GM19463 (cell line): ENCODE measurements around the gene AP1M2.
"Not testable (repeated sequence)": the region's sequence is repeated elsewhere in the genome, so short reads cannot be mapped to it uniquely, and the experiment has no call there.

Experiments used
- ATAC-seq: cut with Tn5 transposase; IDR thresholded peaks from one replicate; pipeline ENCODE4 v1.9.1; 2021; ENCODE audit warnings: mild to moderate bottlenecking, moderate library complexity; ENCODE audit not compliant: unreplicated experiment

The AP1M2 gene

GRCh38 chr19:10602330-10603083 is 15.4 kb upstream of the AP1M2 start:
- ATAC-seq: peak; percentile 52

- no peak for ATAC-seq
These were observed 14.9 kb upstream of the AP1M2 start for GRCh38 chr19:10601999-10602329.

GRCh38 chr19:10600149-10600548 is 13.0 kb upstream of the AP1M2 start:
- ATAC-seq: no peak

DNA sequence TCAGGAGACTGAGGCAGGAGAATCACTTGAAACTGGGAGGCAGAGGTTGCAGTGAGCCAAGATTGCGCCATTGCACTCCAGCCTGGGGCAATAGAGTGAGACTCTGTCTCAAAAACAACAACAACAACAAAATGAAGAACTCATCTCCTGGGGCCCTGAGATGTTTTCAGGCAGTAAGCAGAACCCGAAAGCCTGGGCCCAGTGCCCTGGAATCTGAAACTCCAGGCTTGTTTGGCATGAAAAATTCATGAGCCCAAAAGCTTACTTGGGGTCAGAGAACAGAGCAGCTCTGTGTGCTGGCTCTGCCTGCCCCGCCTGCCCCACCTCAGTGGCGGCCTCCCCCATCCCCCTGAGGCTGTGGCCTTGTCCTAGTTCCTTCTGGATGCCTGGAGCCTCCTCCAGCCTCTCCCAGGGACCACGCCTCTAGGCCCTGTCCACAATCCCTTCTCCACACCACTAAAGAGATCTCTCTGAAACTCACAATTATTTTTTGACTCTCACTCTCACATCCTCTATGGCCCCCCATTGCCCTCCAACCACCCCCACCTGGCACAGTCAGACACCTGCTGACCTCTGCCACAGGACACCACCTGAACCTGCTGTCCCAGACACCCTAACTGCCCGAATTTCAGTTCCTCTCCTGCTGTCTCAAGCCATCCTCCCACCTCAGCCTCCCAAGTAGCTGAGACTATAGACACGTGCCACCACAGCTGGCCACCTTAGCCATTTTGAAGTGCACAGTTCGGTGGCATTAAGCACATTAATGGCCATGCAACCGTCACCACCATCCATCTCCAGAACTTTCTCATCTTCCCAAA is 6.9 kb upstream of the AP1M2 start:
- peak; percentile 53 for ATAC-seq

DNA sequence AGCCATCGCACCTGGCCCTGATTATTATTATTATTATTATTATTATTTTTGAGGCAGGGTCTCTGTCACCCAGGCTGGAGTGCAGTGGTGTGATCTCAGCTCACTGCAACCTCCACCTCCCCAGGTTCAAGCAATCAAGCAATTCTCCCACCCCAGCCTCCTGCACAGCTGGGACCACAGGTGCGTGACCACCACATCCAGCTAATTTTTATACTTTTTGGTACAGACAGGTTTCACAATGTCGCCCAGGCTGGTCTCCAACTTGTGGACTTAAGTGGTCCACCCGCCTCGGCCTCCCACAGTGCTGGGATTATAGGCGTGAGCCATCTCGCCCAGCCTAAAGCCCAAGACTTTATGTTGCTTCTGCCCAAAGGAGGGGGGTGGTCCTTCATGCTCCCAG is 6.0 kb upstream of the AP1M2 start:
- ATAC-seq: no peak

DNA sequence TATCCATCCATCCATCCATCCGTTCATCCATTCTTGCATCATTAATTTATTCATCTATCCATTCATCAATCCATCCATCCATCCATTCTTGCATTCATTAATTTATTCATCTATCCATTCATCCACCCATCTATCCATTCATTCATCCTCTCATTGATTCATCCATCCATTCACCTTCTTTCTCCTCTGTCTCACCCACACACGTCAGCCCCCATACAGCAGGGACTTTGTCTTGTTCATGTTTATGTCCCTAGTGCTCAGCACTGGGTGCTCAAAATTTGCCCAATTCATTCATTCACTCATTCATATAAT is 683 bp upstream of the AP1M2 start:
- ATAC-seq: no peak

- no peak for ATAC-seq
These were observed 716 bp downstream of the AP1M2 start for GRCh38 chr19:10586396-10586795.

DNA sequence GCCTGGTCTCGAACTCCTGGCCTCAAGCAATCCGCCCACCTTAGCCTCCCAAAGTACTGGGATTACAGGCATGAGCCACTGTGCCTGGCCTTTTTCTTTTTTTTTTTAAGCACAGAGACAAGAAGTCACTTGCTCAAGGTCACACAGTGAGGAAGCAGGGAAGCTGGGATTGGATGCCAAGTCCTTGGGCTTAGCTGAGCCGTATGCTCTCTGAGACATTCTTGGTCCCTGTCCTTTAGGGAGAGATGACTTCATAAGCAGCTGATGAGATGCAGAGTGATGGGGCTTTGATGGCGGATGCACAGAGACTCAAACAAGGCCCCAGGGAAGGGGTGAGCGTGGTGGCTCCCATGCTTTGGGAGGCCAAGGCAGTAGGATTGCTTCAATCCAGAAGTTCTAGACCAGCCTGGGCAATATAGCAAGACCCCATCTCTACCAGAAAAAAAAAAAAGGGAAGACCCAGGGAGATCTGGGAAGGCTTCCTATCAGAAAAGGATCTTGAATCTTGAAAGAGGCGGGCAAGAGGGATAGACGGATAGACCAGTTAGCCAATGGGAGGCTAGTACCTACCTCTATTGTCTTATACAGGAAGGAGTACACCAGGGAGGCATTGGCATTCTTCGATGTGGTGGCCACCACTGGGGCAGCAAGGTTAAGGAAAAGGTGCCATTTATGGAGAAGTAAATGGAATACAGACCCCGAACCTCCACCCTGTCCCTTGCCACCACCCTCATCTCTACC is 3.9 kb downstream of the AP1M2 start:
- no peak for ATAC-seq

DNA sequence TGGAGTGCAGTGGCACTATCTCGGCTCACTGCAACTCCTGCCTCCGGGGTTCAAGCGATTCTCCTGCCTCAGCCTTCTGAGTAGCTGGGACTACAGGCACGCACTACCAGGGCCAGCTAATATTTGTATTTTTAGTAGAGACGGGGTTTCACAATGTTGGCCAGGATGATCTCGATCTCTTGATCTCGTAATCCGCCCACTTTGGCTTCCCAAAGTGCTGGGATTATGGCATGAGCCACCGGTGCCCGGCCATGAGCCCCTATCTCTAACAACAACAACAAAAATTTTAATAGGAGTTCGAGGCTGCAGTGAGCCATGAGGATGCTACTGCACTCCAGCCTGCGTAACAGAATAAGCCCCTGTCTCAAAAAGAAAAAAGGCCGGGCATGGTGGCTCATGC is 5.0 kb downstream of the AP1M2 start:
- ATAC-seq: no peak

- no peak for ATAC-seq
These were observed 6.0 kb downstream of the AP1M2 start for GRCh38 chr19:10580979-10581631.

GRCh38 chr19:10577951-10578350 is 9.2 kb downstream of the AP1M2 start:
- ATAC-seq: no peak

DNA sequence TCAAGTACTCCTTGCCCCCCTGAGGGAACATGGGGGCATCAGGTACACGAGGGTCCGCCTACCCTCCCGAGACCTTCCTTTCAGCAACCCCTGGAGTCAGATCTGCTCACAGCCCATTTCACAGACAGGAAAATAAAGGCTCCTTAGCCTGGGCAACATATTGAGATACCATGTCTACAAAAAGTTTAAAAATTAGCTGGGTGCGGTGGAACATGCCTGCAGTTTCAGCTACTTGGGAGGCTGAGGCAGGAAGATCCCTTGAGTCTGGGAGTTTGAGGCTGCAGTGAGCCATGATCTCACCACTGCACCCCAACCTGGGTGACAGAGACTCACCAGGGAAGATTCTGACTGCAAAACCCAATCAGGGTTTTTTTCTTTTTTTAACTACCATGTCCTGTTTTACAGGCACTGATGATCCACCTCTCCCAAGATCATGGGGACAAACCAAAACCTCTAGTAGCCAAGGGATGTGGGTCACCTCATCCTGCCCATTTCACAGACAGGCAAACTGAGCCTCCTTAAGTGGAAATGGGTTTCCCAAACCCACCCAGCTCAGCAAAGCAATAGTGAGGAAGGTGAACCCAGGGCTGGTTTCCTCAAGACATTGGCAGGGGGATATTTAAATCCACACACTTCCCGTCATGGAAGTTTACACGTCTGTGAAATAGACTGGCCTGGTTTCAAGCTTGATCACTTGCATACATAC is 11.9 kb downstream of the AP1M2 start:
- no peak for ATAC-seq

GRCh38 chr19:10574462-10574861 is 12.7 kb downstream of the AP1M2 start:
- ATAC-seq: no peak

GRCh38 chr19:10573793-10574192 is 13.3 kb downstream of the AP1M2 start:
- ATAC-seq: not testable (repeated sequence)

DNA sequence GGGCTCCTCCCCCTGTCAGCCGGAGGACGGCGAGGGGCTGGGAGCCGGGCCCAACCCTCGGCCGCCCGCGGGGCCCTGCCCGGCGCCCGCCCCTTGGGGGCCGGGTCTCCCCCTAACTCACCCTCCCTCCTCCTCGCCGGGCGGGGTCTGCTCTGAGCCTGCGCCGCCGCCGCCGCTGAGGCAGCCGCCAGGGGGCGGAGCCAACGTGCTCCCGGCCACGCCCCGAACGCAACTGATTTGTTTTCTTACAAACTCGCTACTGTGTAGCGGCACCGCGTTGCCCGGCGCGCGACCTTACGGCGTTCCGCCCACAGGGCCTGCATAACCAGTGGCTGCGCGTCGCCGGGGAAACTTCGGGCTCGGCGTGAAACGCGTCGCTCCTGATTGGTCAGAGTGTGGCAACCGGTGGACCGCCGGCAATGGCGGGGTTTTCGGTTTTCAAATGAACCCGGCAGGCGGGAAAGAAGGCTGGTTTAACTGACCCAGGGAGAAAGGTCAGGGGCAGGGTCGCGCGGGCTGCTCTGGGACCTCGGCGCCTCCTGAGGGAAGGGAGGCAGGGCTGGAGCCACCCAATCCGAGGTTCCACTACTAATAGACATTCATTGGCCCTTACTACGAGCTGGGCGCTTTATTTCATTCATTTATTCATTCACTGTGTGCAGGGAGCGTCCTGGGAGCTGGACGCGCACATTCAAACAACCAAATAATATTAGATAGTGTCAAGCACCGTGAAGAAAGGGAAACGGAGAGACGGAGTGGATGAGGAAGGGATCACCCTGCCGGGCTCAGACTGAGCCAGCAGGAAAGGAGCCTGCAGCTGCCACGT is 18.1 kb downstream of the AP1M2 start, which contains the start of gene CDKN2D:
Gene CDKN2D (minus strand): TSS at position 154 of the 826 bp plus-strand sequence. CDS start 326 bp downstream, outside the sequence.
- peak; percentile 73 for ATAC-seq

DNA sequence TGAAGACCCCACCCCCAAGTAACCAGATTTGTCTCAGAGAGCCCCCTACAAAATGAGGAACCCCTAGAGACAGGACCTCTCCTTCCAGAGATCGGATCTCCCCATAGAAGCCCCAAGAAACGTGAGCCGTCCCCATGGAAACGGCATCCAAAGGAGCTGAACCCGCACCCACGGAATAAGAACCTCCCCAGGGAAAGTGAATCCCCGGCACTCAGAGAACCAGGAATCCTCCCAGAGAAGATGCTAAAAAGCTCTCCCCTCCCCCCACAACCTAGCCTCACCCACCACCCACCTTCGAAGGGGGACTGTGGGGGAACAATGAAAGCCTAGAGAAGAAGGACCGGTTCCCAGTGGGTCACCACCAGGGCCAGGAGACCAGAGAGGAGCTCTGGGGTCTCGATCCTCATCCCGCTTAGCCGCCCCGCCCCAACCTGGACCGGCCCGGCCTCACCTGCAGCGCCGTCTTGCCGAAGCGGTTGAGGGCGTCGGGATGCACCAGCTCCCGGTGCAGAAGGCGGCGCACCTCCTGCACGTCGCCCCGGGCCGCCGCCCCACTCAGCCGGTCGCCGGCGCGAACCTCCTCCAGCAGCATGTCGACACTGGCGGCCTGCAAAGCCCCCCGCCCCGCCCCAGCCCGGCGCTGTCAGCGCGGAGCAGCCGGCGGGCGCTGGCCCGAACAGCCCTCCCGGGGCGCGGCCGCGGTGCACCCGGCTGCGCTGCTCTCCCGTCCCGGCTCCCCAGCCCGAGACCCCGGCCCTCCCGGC is 18.9 kb downstream of the AP1M2 start:
- peak; percentile 2 for ATAC-seq

GRCh38 chr19:10567656-10568055 is 19.5 kb downstream of the AP1M2 start:
- ATAC-seq: no peak

- ATAC-seq: no peak
These were observed 20.3 kb downstream of the AP1M2 start for GRCh38 chr19:10566658-10567410.

DNA sequence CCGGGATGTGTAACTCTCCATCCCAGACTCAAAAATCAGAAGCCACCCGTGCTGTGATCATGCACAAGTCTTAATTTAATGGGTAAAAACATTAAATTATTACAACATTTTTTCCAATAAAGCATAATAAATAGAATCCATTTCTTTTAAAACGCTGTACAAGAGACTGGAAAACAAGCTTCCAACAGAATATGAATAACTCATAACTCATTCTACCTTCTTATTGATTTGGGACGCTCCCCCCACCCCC is 20.8 kb downstream of the AP1M2 start:
- no peak for ATAC-seq
